Gastrocnemius medialis (tissue), 4 donors: Measurements from ENCODE around the gene ANKRD23.

Source experiments
- POLR2A ChIP-seq, 2 donors: fragments of 450-650 bp; IDR thresholded peaks; one replicate each; pipeline ENCODE4 v1.6.1; 2017; ENCODE audit warnings: antibody characterized with exemption in 2 of 2, mild to moderate bottlenecking in 2 of 2, moderate library complexity in 2 of 2
- TF ChIP-seq, protein P1 (sequence below), 5 experiments: fragments of 450-650 bp in 3 of 5; fragments of 200-600 bp in 2 of 5; sonication (generic) in 2 of 5; IDR thresholded peaks in 4 of 5; conservative IDR thresholded peaks in 1 of 5; 1 replicate in 4 of 5; 2 replicates in 1 of 5; pipeline ENCODE4 v1.5.1; 2016 to 2019; ENCODE audit warnings: antibody characterized with exemption in 5 of 5, mild to moderate bottlenecking in 3 of 5, moderate library complexity in 3 of 5

DNA sequence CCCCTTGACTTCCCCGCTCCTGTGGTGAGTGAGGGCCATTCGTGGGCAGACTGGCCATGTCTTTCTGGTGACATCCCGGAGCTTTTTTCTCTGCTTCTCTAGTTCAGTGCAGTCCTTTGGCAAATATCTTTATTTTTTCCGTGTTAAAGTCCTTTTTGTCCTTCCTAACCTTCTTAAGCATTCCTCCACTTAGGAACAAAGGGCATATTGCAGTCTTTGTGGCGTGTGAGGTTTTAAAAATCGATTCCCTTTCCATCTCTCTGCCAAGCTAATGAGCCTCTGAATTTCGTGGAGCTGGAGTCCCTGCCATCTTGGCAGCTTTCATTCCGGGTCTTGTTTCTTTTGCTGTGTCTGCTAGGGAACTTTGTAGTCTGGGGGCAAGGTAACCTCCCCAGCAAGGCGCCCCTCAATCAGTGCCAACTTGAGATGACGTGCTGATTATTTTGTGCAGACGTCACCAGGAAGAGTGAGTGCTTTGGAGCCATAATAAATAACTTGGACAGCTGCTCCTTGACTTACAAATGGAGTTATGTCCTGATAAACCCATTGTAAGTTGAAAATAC, 22.6 kb downstream of the ANKRD23 start:
- TF ChIP-seq, protein P1, sequence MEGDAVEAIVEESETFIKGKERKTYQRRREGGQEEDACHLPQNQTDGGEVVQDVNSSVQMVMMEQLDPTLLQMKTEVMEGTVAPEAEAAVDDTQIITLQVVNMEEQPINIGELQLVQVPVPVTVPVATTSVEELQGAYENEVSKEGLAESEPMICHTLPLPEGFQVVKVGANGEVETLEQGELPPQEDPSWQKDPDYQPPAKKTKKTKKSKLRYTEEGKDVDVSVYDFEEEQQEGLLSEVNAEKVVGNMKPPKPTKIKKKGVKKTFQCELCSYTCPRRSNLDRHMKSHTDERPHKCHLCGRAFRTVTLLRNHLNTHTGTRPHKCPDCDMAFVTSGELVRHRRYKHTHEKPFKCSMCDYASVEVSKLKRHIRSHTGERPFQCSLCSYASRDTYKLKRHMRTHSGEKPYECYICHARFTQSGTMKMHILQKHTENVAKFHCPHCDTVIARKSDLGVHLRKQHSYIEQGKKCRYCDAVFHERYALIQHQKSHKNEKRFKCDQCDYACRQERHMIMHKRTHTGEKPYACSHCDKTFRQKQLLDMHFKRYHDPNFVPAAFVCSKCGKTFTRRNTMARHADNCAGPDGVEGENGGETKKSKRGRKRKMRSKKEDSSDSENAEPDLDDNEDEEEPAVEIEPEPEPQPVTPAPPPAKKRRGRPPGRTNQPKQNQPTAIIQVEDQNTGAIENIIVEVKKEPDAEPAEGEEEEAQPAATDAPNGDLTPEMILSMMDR (IDR thresholded peaks at IDR 0.05 in 4 of 5, conservative IDR thresholded peaks at IDR 0.05 in 1 of 5) = no peak
- TF ChIP-seq POLR2A (IDR thresholded peaks at IDR 0.05) = no peak
